Measurements from ENCODE around the gene ZER1. TPM values are rescaled to one million over a fixed set of nuclear protein-coding genes. Genes with fewer than 3 reads are reported as not detected.

ZER1 gene
- total RNA-seq, 1 experiment from 2014 or later, result 28.6 TPM

DNA sequence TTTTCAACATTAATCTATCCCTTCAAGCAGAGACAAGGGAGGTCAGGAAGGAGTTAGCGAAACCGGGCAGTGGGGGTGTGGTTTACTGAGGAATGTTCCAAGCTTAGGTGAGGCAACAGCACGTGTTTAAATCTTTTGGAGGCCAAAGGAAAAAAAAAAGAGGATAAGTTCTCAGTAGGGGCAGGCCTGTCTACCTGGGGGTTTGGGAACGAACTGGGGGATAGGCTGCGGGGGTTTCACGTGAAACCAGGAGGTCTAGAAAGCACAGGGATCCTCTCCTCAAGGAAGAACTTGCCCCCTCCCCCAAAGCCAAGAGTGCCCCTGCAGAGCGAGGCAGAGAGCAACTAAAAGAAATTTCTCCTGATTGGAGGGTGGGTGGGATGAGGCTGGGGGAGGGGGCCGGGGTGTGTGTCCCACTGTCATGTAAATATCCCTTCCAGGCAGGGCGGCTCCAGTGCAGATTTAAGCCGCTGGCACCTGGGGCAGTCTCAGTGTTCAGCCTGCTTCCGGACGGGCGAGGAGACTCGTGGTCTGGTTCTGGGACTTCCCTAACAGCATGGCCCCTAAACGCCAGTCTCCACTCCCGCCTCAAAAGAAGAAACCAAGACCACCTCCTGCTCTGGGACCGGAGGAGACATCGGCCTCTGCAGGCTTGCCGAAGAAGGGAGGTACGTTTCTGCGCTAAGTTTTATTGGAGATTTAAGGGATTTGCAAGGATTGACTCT lies 88.2 kb downstream of the ZER1 start:
- BruUV-seq (replicated peaks), result no TSS peak

More for the DNA sequence above, 88.2 kb downstream of the ZER1 start:
- no peaks in the 10 kb centered on the region for H3K27me3 ChIP-seq (replicated peaks; ENCODE audit: control insufficient read depth, insufficient read depth, low read length)
- intact Hi-C loops (cut with micrococcal nuclease; ENCODE audit: unreplicated experiment), result loop anchor here (1.0 kb wide), 2 partner anchors 27 to 48 kb away; partner anchors contain the start of gene DYNC2I2
- DNase-seq, result peak; percentile 87 to 89
- H3K36me3 Mint-ChIP-seq (ENCODE audit: insufficient read depth, unreplicated experiment), result peaks cover 45% of the 10 kb centered on the region
- H3K4me3 Mint-ChIP-seq (ENCODE audit: unreplicated experiment), result peak overlapping the region; percentile 100
- TF ChIP-seq, protein P1, sequence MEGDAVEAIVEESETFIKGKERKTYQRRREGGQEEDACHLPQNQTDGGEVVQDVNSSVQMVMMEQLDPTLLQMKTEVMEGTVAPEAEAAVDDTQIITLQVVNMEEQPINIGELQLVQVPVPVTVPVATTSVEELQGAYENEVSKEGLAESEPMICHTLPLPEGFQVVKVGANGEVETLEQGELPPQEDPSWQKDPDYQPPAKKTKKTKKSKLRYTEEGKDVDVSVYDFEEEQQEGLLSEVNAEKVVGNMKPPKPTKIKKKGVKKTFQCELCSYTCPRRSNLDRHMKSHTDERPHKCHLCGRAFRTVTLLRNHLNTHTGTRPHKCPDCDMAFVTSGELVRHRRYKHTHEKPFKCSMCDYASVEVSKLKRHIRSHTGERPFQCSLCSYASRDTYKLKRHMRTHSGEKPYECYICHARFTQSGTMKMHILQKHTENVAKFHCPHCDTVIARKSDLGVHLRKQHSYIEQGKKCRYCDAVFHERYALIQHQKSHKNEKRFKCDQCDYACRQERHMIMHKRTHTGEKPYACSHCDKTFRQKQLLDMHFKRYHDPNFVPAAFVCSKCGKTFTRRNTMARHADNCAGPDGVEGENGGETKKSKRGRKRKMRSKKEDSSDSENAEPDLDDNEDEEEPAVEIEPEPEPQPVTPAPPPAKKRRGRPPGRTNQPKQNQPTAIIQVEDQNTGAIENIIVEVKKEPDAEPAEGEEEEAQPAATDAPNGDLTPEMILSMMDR (IDR thresholded peaks at IDR 0.05; ENCODE audit: insufficient read depth in 1 of 2, low read depth in 1 of 2, low read length in 1 of 2, severe bottlenecking in 1 of 2, unreplicated experiment in 1 of 2), result no peak
- peak overlapping the region; percentile 83 for H3K4me3 ChIP-seq (ENCODE audit: low read depth, low read length)
- ChIA-PET CTCF (interaction anchor here (1.2 to 1.6 kb wide), 2 partner anchors 48 to 263 kb away, joined by 5 to 16 read pairs; partner anchors contain the start of gene CERCAM), POLR2A (interaction anchor here (0.6 to 3.0 kb wide), 3 partner anchors 41 to 655 kb away, joined by 5 to 27 read pairs (median 6); partner anchors contain the start of gene ZDHHC12)
- no peaks in the 10 kb centered on the region for H3K9me3 Mint-ChIP-seq (ENCODE audit: unreplicated experiment)
- no peaks in the 10 kb centered on the region for H3K27me3 Mint-ChIP-seq (ENCODE audit: insufficient read depth, unreplicated experiment)
- peak overlapping the region; percentile 99 for H3K27ac Mint-ChIP-seq (ENCODE audit: unreplicated experiment)
- no peaks in the 10 kb centered on the region for H3K36me3 ChIP-seq (ENCODE audit: control insufficient read depth, insufficient read depth, low read length)
- peaks cover 24% of the 10 kb centered on the region for H3K4me1 ChIP-seq
- peaks cover 24% of the 10 kb centered on the region for H3K4me1 Mint-ChIP-seq (ENCODE audit: low read depth, unreplicated experiment)
- no peaks in the 10 kb centered on the region for H3K9me3 ChIP-seq

Other genes starting within 250 kb of the ZER1 start
- 407 and 408 TPM in 2 replicates for gene SPTAN1, start 219.3 kb downstream of the ZER1 start, total RNA-seq (2022)
- 80.2 and 80.8 TPM in 2 replicates for gene DYNC2I2, start 115.1 kb downstream of the ZER1 start, total RNA-seq (2022)
- gene SET, start 82.7 kb downstream of the ZER1 start, total RNA-seq (2022), result 710 and 745 TPM in 2 replicates
- 1.6 and 2.1 TPM in 2 replicates for gene PKN3, start 69.4 kb downstream of the ZER1 start, total RNA-seq (2022)
- gene ZDHHC12, start 47.8 kb downstream of the ZER1 start, total RNA-seq (2022), result 71.0 and 73.7 TPM in 2 replicates
- gene TBC1D13, start 15.3 kb upstream of the ZER1 start, total RNA-seq (2022), result 35.6 and 39.9 TPM in 2 replicates
- 25.9 and 30.0 TPM in 2 replicates for gene ENDOG, start 46.6 kb upstream of the ZER1 start, total RNA-seq (2022)
- gene SPOUT1, start 57.9 kb upstream of the ZER1 start, total RNA-seq (2022), result 76.2 and 88.0 TPM in 2 replicates
- gene KYAT1, start 110.0 kb upstream of the ZER1 start, total RNA-seq (2022), result 6.9 and 7.8 TPM in 2 replicates
- gene LRRC8A, start 110.2 kb upstream of the ZER1 start, total RNA-seq (2022), result 21.9 and 22.4 TPM in 2 replicates
- 0.59 and 0.63 TPM in 2 replicates for gene PHYHD1, start 149.1 kb upstream of the ZER1 start, total RNA-seq (2022)
- 25.9 and 27.2 TPM in 2 replicates for gene DOLK, start 175.7 kb upstream of the ZER1 start, total RNA-seq (2022)
- 80.9 and 85.7 TPM in 2 replicates for gene NUP188, start 175.8 kb upstream of the ZER1 start, total RNA-seq (2022)